Kidney epithelial cell (primary cell): ENCODE data around the gene EHD2. TPM values are rescaled to one million over a fixed set of nuclear protein-coding genes. Genes with fewer than 3 reads are reported as not detected.

ENCODE experiments used
- DNase-seq: peaks from one replicate; pipeline ENCODE4 v3.0.0-alpha.2; 2010; ENCODE audit warnings: low read depth
- H3K27me3 ChIP-seq: 2 replicates; pipeline ENCODE4 v1.6.0; 2011; ENCODE audit warnings: low read length; ENCODE audit not compliant: control insufficient read depth, insufficient read depth
- H3K36me3 ChIP-seq: 2 replicates; pipeline ENCODE4 v1.5.1; 2011; ENCODE audit warnings: low read length; ENCODE audit not compliant: control insufficient read depth, insufficient read depth
- H3K4me3 ChIP-seq: 2 replicates; pipeline ENCODE4 v1.5.1; 2011; ENCODE audit warnings: low read depth, mild to moderate bottlenecking, control low read depth, low read length
- CTCF ChIP-seq: IDR thresholded peaks from 2 replicates; pipeline ENCODE4 v1.5.1; 2011; ENCODE audit warnings: mild to moderate bottlenecking, moderate library complexity, low read length, control low read depth, inconsistent platforms; ENCODE audit not compliant: insufficient read depth, poor library complexity, severe bottlenecking
- total RNA-seq: library from RNA; depleted of rRNA; stranded (reverse); fragments of >200 nt; gene quantifications from 2 replicates; pipeline ENCODE4 v1.2.3, GENCODE V29; 2015

The EHD2 gene
- total RNA-seq, 1 donor from 2014 or later = 32.5 TPM

- Histone ChIP-seq H3K36me3 (no peaks in the 10 kb centered on the region), H3K27me3 (no peaks in the 10 kb centered on the region), H3K4me3 (no peak overlapping the region)
- no peak for DNase-seq
- TF ChIP-seq CTCF = no peak
Observed at GRCh38 chr19:47686679-47687450, 26.4 kb upstream of the EHD2 start.

- TF ChIP-seq CTCF = no peak
- Histone ChIP-seq H3K36me3 (no peaks in the 10 kb centered on the region), H3K27me3 (no peaks in the 10 kb centered on the region), H3K4me3 (no peak overlapping the region)
- no peak for DNase-seq
Observed at GRCh38 chr19:47687906-47688305, 25.3 kb upstream of the EHD2 start.

- no peak for DNase-seq
- Histone ChIP-seq H3K36me3 (no peaks in the 10 kb centered on the region), H3K27me3 (no peaks in the 10 kb centered on the region), H3K4me3 (no peak overlapping the region)
- TF ChIP-seq CTCF = no peak
Observed at GRCh38 chr19:47691090-47691489, 22.1 kb upstream of the EHD2 start.

- no peaks in the 10 kb centered on the region for H3K36me3 ChIP-seq
- DNase-seq = no peak
- no peak overlapping the region for H3K4me3 ChIP-seq
- no peaks in the 10 kb centered on the region for H3K27me3 ChIP-seq
- TF ChIP-seq CTCF = no peak
Observed at GRCh38 chr19:47691782-47692181, 21.4 kb upstream of the EHD2 start.

GRCh38 chr19:47693489-47693888 lies 19.7 kb upstream of the EHD2 start:
- H3K36me3 ChIP-seq = peaks cover 1% of the 10 kb centered on the region
- DNase-seq = no peak
- no peak for TF ChIP-seq CTCF
- H3K4me3 ChIP-seq = no peak overlapping the region
- H3K27me3 ChIP-seq = no peaks in the 10 kb centered on the region

- DNase-seq = no peak
- peaks cover 1% of the 10 kb centered on the region for H3K36me3 ChIP-seq
- no peaks in the 10 kb centered on the region for H3K27me3 ChIP-seq
- no peak for TF ChIP-seq CTCF
- no peak overlapping the region for H3K4me3 ChIP-seq
Observed at GRCh38 chr19:47693903-47694302, 19.3 kb upstream of the EHD2 start.
